KOPT-K1 (cell line): Measurements from ENCODE around the gene HSPB1.
"Not testable (repeated sequence)": the region's sequence is repeated elsewhere in the genome, so short reads cannot be mapped to it uniquely, and the experiment has no call there.

Source experiments
- H3K27ac ChIP-seq: fragments of 200-600 bp; sonication (generic); 2 replicates; pipeline ENCODE4 v1.5.1; 2016; ENCODE audit warnings: antibody characterized with exemption, mild to moderate bottlenecking, low read depth, low read length; ENCODE audit not compliant: poor library complexity, severe bottlenecking
- H3K36me3 ChIP-seq: fragments of 200-600 bp; sonication (generic); 2 replicates; pipeline ENCODE4 v1.5.1; 2017; ENCODE audit warnings: antibody characterized with exemption, mild to moderate bottlenecking, low read length, moderate library complexity; ENCODE audit not compliant: insufficient read depth
- H3K9me3 ChIP-seq: fragments of 200-600 bp; sonication (generic); 2 replicates; pipeline ENCODE4 v1.5.1; 2017; ENCODE audit warnings: antibody characterized with exemption, low read length, mild to moderate bottlenecking; ENCODE audit not compliant: insufficient read depth, poor library complexity, severe bottlenecking

Gene HSPB1

GRCh38 chr7:76310102-76310957 is 7.9 kb downstream of the HSPB1 start:
- Histone ChIP-seq H3K27ac (no peak overlapping the region), H3K36me3 (no peaks in the 10 kb centered on the region), H3K9me3 (no peaks in the 10 kb centered on the region)

DNA sequence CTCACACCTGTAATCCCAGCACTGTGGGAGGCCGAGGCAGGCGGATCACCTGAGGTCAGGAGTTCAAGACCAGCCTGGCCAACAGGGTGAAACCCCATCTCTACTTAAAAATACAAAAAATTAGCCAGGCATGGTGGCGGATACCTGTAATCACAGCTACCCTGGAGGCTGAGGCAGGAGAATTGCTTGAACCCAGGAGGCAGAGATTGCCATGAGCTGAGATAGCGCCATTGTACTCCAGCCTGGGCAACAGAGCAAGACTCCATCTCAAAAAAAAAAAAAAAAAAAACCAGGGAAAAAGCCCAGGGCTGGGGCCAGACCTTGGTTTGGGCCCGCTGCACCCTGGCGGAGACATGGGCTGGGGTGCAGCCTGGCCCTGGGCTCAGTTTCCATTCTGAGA is 9.4 kb downstream of the HSPB1 start:
- not testable (repeated sequence) for H3K27ac ChIP-seq, H3K9me3 ChIP-seq, H3K36me3 ChIP-seq

- Histone ChIP-seq H3K9me3 (no peaks in the 10 kb centered on the region), H3K27ac (peak overlapping the region; percentile 59), H3K36me3 (no peaks in the 10 kb centered on the region)
These were observed 11.7 kb downstream of the HSPB1 start for GRCh38 chr7:76314042-76314721.

GRCh38 chr7:76314740-76315139 is 12.3 kb downstream of the HSPB1 start:
- not testable (repeated sequence) for H3K36me3 ChIP-seq, H3K27ac ChIP-seq

DNA sequence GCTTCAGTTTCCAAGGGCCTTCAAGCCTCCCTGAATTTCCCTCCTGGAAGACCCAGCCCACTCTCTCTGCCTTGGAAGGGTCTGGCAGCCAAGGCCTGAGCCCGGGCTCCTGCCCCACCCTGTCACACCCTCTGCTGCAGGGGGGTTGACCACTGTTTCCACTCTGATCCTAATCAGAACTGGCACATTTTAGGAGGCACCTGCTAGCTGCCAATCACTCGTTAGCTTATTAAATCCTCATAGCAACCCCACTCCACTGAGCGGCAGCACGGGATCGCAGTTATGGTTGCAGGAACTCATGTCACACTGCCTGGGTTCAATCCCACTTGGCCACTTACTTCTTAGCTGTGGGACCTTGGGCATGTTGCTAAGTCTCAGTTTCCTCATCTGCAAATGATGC is 12.9 kb downstream of the HSPB1 start:
- Histone ChIP-seq H3K27ac (no peak overlapping the region), H3K9me3 (no peaks in the 10 kb centered on the region)

More at GRCh38 chr7:76314740-76315139, 12.3 kb downstream of the HSPB1 start:
- not testable (repeated sequence) for H3K9me3 ChIP-seq

GRCh38 chr7:76316984-76317781 is 14.7 kb downstream of the HSPB1 start:
- H3K9me3 ChIP-seq, result no peaks in the 10 kb centered on the region
- peaks cover 22% of the 10 kb centered on the region for H3K36me3 ChIP-seq
- H3K27ac ChIP-seq, result peak overlapping the region; percentile 89

More for the DNA sequence above, 12.9 kb downstream of the HSPB1 start:
- peaks cover 7% of the 10 kb centered on the region; the same call in 1 of the 2 replicates for H3K36me3 ChIP-seq

DNA sequence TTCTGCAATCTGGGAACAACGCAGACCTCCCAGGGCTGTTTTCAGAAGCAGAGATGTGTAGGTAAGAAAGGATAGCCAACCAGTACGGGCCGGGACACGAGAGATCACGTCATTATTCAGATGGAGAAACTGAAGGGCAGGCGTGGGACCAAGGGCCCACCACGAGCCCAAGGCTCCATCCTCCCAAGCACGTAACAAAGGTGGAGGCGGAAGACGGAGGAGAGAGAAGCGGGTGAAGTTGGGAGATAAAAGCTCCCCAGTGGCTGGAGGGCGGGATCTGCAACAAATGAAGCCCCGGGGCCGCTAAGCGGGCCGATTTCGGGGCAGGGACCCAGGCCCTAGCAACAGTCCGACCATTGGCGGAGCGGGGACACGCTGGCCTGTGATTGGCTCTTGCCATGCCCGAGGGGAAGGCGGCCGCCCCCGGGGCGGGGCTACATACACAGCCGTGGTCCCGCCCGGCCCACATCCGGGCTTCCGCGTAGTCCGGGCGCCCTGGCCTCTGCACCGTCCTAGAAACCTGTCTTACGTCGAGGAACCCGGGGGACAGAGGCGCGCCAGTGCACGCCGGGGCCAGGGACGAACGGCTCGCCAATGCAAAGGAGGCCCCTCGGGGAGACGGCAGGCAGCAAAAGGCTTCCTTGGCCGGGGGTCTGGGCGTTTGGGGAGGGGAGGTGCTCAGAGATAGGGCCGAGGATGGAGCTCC is 15.5 kb downstream of the HSPB1 start:
- peaks cover 30% of the 10 kb centered on the region for H3K36me3 ChIP-seq
- peak overlapping the region; percentile 89 for H3K27ac ChIP-seq
- no peaks in the 10 kb centered on the region for H3K9me3 ChIP-seq

DNA sequence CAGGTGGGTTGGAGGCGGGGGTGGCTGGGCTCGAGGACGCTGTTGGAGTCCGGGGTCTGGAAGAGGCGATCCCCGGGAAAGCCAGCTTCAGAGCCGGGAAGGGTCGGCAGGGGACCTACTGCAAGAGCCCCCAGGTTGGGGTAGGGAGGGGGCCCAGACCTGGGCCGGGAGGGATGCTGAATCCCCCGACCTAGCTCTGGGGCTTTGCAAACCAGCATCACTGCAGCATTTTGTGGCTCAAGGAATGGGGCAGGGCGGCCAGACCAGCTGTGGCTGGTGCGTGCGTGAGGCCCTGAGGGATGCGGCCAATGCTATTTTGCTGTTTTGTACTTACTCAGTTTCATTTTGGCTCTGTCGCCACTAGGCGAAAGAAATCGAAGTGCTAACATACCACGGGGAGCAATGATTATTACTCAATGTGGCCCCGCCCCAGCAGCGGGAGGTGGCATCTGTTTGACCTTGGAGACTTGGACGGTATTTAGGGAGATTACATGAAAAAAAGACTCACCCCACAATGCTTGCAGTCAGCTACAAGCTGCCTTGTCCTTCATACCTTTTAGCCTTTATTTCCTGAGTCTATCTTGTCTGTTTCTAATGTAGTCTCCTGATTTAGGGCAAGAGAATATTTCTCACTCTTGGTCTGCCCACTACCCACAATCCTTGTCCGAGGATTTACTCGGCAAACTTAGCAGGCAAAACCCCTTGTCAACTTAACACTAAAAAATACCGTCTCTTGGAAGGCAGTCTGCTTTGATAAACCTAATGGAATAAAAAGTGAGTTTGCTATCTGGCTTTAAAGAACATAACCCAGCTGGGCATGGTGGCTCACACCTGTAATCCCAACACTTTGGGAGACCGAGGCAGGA is 16.2 kb downstream of the HSPB1 start:
- Histone ChIP-seq H3K9me3 (no peaks in the 10 kb centered on the region), H3K36me3 (peaks cover 38% of the 10 kb centered on the region), H3K27ac (peak overlapping the region; percentile 89)

GRCh38 chr7:76325092-76325491 is 22.6 kb downstream of the HSPB1 start:
- Histone ChIP-seq H3K9me3 (no peaks in the 10 kb centered on the region), H3K36me3 (peaks cover 92% of the 10 kb centered on the region)

DNA sequence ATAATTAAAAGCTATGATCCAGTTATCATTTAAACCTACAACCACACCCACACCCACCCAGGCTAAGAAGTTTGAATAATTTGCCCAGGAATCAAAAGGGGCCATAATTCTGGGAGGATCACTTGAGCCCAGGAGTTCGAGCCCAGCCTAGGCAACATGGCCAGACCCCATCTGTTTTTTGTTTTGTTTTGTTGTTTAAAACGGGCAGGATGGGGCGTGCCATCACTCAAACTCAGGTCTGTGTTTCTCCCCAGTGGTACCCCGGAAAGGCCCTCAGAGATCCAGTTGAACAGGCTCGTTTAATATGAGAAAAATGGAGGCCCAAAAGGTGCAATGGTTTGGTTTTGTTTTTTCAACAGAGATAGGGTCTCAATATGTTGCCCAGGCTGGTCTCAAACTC is 23.3 kb downstream of the HSPB1 start:
- Histone ChIP-seq H3K27ac (no peak overlapping the region), H3K9me3 (no peaks in the 10 kb centered on the region), H3K36me3 (peaks cover 94% of the 10 kb centered on the region)

More at GRCh38 chr7:76325092-76325491, 22.6 kb downstream of the HSPB1 start:
- no peak overlapping the region for H3K27ac ChIP-seq

DNA sequence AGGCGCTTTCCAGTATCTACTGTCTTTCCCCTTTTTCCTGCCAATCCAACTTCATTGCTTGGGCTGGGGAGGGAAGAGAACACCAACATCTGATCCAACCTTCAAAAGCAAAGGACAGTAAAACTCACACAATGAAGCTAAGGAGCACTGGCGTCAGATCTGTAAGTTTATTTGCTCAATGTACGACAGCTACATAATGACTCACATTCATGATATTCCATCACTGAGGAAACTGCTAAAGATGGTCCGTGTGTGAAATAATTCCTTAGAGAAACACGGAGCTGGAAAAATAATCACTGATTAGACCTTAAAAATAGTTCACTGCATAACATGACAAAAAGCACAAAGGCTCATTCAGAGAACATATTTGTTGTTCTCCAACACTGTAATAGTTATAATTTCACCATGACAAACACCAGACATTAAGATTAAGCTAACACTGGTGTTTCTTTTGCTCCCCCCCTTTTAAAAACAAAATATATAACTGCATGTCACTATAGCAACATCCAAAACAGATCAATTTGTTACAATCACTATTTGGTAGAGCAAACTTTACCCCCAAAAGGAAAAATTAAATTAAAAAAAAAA is 24.3 kb downstream of the HSPB1 start:
- peaks cover 93% of the 10 kb centered on the region for H3K36me3 ChIP-seq

DNA sequence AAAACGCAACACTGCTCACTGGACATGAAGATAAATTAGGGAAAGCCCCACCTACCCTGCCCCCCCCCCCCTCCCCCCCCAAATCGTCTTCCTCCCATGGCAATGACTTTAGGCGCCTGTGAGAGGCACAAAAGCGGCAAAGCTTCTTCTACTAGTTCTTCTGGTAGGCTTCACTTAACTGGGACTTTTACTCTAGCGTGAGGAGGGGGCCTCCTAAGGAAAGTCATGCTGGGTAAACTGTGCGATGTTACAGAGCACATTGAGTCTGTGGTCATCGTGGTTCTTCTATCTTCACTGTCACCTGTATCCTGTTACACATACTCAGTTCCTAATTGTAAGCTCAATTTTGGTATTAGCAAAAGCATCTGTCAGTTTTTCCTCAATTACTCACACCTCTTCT is 25.1 kb downstream of the HSPB1 start:
- H3K9me3 ChIP-seq, result no peaks in the 10 kb centered on the region
- H3K27ac ChIP-seq, result peak overlapping the region; percentile 66
- H3K36me3 ChIP-seq, result peaks cover 93% of the 10 kb centered on the region

More for the DNA sequence above, 24.3 kb downstream of the HSPB1 start:
- no peak overlapping the region for H3K27ac ChIP-seq
- H3K9me3 ChIP-seq, result no peaks in the 10 kb centered on the region

- peak overlapping the region; percentile 66 for H3K27ac ChIP-seq
- no peaks in the 10 kb centered on the region for H3K9me3 ChIP-seq
- peaks cover 93% of the 10 kb centered on the region for H3K36me3 ChIP-seq
These were observed 25.9 kb downstream of the HSPB1 start for GRCh38 chr7:76328389-76328788.
